ENCODE data around the gene GALNT12.

DNA sequence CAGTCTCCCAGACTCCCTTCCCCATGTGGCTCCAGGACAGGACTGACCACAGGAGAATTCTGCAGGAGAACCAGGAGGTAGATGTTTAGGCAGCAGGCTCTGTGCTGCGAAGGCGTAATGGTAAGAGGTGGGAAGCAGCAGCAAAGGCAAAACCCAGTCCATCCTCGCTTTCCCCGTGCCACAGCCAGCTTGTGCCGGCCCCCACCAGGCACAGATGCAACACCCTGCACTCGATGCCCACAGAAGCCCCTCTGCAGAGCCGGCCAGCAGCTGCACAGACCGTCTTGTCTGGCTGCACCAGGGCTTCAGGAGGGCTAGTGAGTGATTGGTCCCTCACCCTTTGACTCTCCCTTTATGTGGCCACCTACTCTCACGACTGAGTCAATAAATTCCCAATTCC, 39.1 kb upstream of the GALNT12 start:
- no peak for TF ChIP-seq POLR2A (IDR thresholded peaks at IDR 0.05; ENCODE audit: low read length)
- no peak for TF ChIP-seq GATA1 (IDR thresholded peaks at IDR 0.05; ENCODE audit: low read depth, low read length)
